ENCODE measurements around the gene ADGRL2. TPM values are rescaled to one million over a fixed set of nuclear protein-coding genes. Genes with fewer than 3 reads are reported as not detected.

The ADGRL2 gene
- total RNA-seq, 1 experiment from 2014 or later, result 0.20 TPM

DNA sequence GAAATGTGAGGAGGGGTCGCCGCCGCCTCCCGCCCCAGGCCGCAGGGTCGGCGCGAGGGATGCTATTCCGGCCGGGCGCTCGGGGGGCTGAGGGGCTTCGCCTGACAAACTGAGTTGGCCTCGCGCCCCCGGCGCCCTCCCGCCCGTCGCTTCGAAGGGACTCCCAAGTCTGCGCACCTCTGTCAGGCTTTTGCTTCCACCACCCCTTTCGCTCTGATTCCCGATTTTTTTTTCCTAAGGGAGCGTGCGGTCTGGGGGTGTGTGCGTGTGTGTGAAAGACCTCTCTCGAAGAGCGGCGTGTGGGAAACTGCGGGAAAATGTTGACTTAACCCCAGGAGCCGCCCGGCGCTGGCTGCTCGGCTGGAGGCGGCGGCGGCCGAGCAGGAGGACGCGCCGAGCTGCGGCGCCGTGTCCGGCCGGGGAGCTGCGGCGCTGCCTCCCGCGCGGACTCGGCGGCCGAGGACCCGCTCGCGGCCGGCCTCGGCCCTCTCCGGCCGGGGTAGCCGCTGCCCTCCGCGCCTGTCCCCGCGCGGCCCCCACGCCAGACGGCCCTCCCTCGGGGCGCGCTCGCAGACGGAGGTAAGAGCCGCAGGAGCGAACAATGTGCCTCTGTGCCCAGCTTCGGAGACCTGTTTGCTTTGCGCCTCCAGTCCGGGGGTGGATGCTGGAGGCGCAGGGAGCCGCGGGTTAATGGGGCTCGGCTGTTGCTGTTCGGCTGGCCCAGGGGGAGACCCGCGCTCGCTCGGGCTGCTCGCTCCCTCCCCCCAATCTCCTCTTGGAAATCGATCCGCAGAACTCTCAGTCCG is 1.1 kb downstream of the ADGRL2 start:
- no peaks in the 10 kb centered on the region for H3K79me2 ChIP-seq (ENCODE audit: insufficient read depth, low read length)
- no peaks in the 10 kb centered on the region; a peak in 1 of 4 replicates for H3K9me3 ChIP-seq (ENCODE audit: control insufficient read depth in 1 of 2, insufficient read depth in 1 of 2, low read depth in 1 of 2, low read length in 2 of 2)
- ATAC-seq (no peak), DNase-seq (ENCODE audit: low read depth, low spot score) (no peak)
- H3K27me3 ChIP-seq (ENCODE audit: insufficient read depth, low read length), result no peaks in the 10 kb centered on the region
- H3K4me3 ChIP-seq (replicated peaks in 1 of 2; ENCODE audit: low read depth in 1 of 2, low read length in 2 of 2), result no peak overlapping the region
- intact Hi-C loops (cut with micrococcal nuclease), result no loop called here
- H3K9me2 ChIP-seq (ENCODE audit: insufficient read depth), result no peaks in the 10 kb centered on the region
- CTCF ChIA-PET, result no interaction called here
- no peak overlapping the region for H3K27ac ChIP-seq (ENCODE audit: low read depth, low read length)
- no peaks in the 10 kb centered on the region for H3K36me3 ChIP-seq (ENCODE audit: control insufficient read depth in 1 of 2, insufficient read depth in 2 of 2, low read length in 2 of 2)
- TF ChIP-seq ELF1 (IDR thresholded peaks at IDR 0.05; ENCODE audit: borderline replicate concordance, low read depth) (no peak), TCF7L2 (IDR thresholded peaks at IDR 0.05; ENCODE audit: borderline replicate concordance, extremely low read depth, insufficient read depth, insufficient read length) (no peak)
- no peak overlapping the region for H3K9ac ChIP-seq (ENCODE audit: low read length)
- RAD21 ChIA-PET (ENCODE audit: low non-redundant PET in 1 of 2, low total read pairs in 2 of 2, uncharacterized antibody in 2 of 2, unreplicated experiment in 2 of 2), result no interaction called here
- POLR2A ChIA-PET, result no interaction called here
- no peak overlapping the region for H2AFZ ChIP-seq (ENCODE audit: low read depth, low read length, poor library complexity, severe bottlenecking)
- BruUV-seq (replicated peaks), result no TSS peak
- no peaks in the 10 kb centered on the region for H3K4me1 ChIP-seq (ENCODE audit: control insufficient read depth in 1 of 2, insufficient read depth in 2 of 2, low read length in 2 of 2)
- no peaks in the 10 kb centered on the region for H4K20me1 ChIP-seq (ENCODE audit: insufficient read depth)
- H3K4me2 ChIP-seq (ENCODE audit: low read length), result no peak overlapping the region

DNA sequence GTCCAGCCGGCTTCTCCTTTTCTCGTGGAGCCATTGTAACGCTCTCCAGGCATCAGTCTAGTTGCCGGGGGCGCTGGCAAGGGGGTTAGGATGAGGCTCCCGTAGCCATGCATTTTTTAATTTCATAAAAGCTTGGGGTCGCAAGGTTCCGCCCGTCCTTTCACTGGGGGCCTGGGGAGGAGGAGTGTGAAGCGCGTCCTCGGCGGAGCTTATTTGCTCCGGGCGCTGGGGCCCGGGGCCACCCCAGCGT is 1.6 kb downstream of the ADGRL2 start:
- CTCF ChIA-PET, result no interaction called here
- POLR2A ChIA-PET, result no interaction called here
- Histone ChIP-seq H3K36me3 (ENCODE audit: control insufficient read depth in 1 of 2, insufficient read depth in 2 of 2, low read length in 2 of 2) (no peaks in the 10 kb centered on the region), H3K27ac (ENCODE audit: low read depth, low read length) (no peak overlapping the region), H3K4me2 (ENCODE audit: low read length) (no peak overlapping the region), H3K79me2 (ENCODE audit: insufficient read depth, low read length) (no peaks in the 10 kb centered on the region), H2AFZ (ENCODE audit: low read depth, low read length, poor library complexity, severe bottlenecking) (no peak overlapping the region), H4K20me1 (ENCODE audit: insufficient read depth) (no peaks in the 10 kb centered on the region), H3K9me2 (ENCODE audit: insufficient read depth) (no peaks in the 10 kb centered on the region), H3K27me3 (ENCODE audit: insufficient read depth, low read length) (no peaks in the 10 kb centered on the region), H3K4me1 (ENCODE audit: control insufficient read depth in 1 of 2, insufficient read depth in 2 of 2, low read length in 2 of 2) (no peaks in the 10 kb centered on the region), H3K4me3 (replicated peaks in 1 of 2; ENCODE audit: low read depth in 1 of 2, low read length in 2 of 2) (no peak overlapping the region), H3K9me3 (ENCODE audit: control insufficient read depth in 1 of 2, insufficient read depth in 1 of 2, low read depth in 1 of 2, low read length in 2 of 2) (no peaks in the 10 kb centered on the region; a peak in 1 of 4 replicates), H3K9ac (ENCODE audit: low read length) (no peak overlapping the region)
- RAD21 ChIA-PET (ENCODE audit: low non-redundant PET in 1 of 2, low total read pairs in 2 of 2, uncharacterized antibody in 2 of 2, unreplicated experiment in 2 of 2), result no interaction called here
- DNase-seq (ENCODE audit: low read depth, low spot score), result no peak
- no peak for ATAC-seq
- BruUV-seq (replicated peaks), result no TSS peak
- intact Hi-C loops (cut with micrococcal nuclease), result no loop called here
- TF ChIP-seq ELF1 (IDR thresholded peaks at IDR 0.05; ENCODE audit: borderline replicate concordance, low read depth), result no peak
- no peak for TF ChIP-seq EZH2phosphoT487 (IDR thresholded peaks at IDR 0.05; ENCODE audit: borderline replicate concordance)
- TF ChIP-seq RAD21 (IDR thresholded peaks at IDR 0.05; ENCODE audit: low read depth), result no peak
- TF ChIP-seq ZNF274 (IDR thresholded peaks at IDR 0.05; ENCODE audit: low read depth, low read length), result no peak
- no peak for TF ChIP-seq SP1 (IDR thresholded peaks at IDR 0.05; ENCODE audit: low read depth)
- TF ChIP-seq, protein P1, sequence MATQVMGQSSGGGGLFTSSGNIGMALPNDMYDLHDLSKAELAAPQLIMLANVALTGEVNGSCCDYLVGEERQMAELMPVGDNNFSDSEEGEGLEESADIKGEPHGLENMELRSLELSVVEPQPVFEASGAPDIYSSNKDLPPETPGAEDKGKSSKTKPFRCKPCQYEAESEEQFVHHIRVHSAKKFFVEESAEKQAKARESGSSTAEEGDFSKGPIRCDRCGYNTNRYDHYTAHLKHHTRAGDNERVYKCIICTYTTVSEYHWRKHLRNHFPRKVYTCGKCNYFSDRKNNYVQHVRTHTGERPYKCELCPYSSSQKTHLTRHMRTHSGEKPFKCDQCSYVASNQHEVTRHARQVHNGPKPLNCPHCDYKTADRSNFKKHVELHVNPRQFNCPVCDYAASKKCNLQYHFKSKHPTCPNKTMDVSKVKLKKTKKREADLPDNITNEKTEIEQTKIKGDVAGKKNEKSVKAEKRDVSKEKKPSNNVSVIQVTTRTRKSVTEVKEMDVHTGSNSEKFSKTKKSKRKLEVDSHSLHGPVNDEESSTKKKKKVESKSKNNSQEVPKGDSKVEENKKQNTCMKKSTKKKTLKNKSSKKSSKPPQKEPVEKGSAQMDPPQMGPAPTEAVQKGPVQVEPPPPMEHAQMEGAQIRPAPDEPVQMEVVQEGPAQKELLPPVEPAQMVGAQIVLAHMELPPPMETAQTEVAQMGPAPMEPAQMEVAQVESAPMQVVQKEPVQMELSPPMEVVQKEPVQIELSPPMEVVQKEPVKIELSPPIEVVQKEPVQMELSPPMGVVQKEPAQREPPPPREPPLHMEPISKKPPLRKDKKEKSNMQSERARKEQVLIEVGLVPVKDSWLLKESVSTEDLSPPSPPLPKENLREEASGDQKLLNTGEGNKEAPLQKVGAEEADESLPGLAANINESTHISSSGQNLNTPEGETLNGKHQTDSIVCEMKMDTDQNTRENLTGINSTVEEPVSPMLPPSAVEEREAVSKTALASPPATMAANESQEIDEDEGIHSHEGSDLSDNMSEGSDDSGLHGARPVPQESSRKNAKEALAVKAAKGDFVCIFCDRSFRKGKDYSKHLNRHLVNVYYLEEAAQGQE (IDR thresholded peaks at IDR 0.05; ENCODE audit: low read depth), result no peak
- TF ChIP-seq, protein P2, sequence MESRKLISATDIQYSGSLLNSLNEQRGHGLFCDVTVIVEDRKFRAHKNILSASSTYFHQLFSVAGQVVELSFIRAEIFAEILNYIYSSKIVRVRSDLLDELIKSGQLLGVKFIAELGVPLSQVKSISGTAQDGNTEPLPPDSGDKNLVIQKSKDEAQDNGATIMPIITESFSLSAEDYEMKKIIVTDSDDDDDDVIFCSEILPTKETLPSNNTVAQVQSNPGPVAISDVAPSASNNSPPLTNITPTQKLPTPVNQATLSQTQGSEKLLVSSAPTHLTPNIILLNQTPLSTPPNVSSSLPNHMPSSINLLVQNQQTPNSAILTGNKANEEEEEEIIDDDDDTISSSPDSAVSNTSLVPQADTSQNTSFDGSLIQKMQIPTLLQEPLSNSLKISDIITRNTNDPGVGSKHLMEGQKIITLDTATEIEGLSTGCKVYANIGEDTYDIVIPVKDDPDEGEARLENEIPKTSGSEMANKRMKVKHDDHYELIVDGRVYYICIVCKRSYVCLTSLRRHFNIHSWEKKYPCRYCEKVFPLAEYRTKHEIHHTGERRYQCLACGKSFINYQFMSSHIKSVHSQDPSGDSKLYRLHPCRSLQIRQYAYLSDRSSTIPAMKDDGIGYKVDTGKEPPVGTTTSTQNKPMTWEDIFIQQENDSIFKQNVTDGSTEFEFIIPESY (IDR thresholded peaks at IDR 0.05; ENCODE audit: extremely low read depth, insufficient replicate concordance, low read length), result no peak
- TF ChIP-seq SIN3A (IDR thresholded peaks at IDR 0.05; ENCODE audit: low read depth), result no peak
- no peak for TF ChIP-seq POLR2A (IDR thresholded peaks at IDR 0.05; ENCODE audit: borderline replicate concordance, extremely low read depth, insufficient read depth, insufficient read length)
- no peak for TF ChIP-seq CBX3 (IDR thresholded peaks at IDR 0.05; ENCODE audit: low read depth)
- no peak for TF ChIP-seq POLR2AphosphoS5 (IDR thresholded peaks at IDR 0.05; ENCODE audit: low read depth, low read length)
